KMS-11 (cell line): ENCODE measurements around the gene RALGAPA1.

Source experiments
- H2AFZ ChIP-seq: fragments of 200-600 bp; sonication (generic); 2 replicates; pipeline ENCODE4 v1.6.1; 2016; ENCODE audit warnings: antibody characterized with exemption, mixed run types, low read depth
- H3K27ac ChIP-seq: fragments of 200-600 bp; sonication (generic); 2 replicates; pipeline ENCODE4 v1.6.1; 2016; ENCODE audit warnings: mild to moderate bottlenecking, mixed run types
- H3K27me3 ChIP-seq: fragments of 200-600 bp; sonication (generic); 2 replicates; pipeline ENCODE4 v1.6.1; 2017; ENCODE audit warnings: mild to moderate bottlenecking, low read depth, mixed run types, moderate library complexity; ENCODE audit not compliant: insufficient read depth
- H3K36me3 ChIP-seq: fragments of 200-600 bp; sonication (generic); 2 replicates; pipeline ENCODE4 v1.6.1; 2017; ENCODE audit warnings: mild to moderate bottlenecking, mixed run types; ENCODE audit not compliant: insufficient read depth
- H3K4me1 ChIP-seq: fragments of 200-600 bp; sonication (generic); 2 replicates; pipeline ENCODE4 v1.6.1; 2016; ENCODE audit warnings: mild to moderate bottlenecking, low read depth, mixed run types; ENCODE audit not compliant: poor library complexity, severe bottlenecking
- H3K4me2 ChIP-seq: fragments of 200-600 bp; sonication (generic); 2 replicates; pipeline ENCODE4 v1.7.0; 2016; ENCODE audit warnings: mild to moderate bottlenecking, mixed run types
- H3K4me3 ChIP-seq: fragments of 200-600 bp; sonication (generic); IDR thresholded peaks from 2 replicates; pipeline ENCODE4 v1.6.1; 2017; ENCODE audit warnings: low read depth, low read length, mixed read lengths; ENCODE audit not compliant: insufficient read depth
- H3K79me2 ChIP-seq: fragments of 200-600 bp; sonication (generic); 2 replicates; pipeline ENCODE4 v1.6.1; 2016; ENCODE audit warnings: low read depth, mixed run types; ENCODE audit not compliant: insufficient read depth
- H3K9ac ChIP-seq: fragments of 200-600 bp; sonication (generic); 2 replicates; pipeline ENCODE4 v1.6.1; 2016; ENCODE audit warnings: mild to moderate bottlenecking, mixed run types
- H4K20me1 ChIP-seq: fragments of 200-600 bp; sonication (generic); 2 replicates; pipeline ENCODE4 v1.6.1; 2016; ENCODE audit warnings: mild to moderate bottlenecking, mixed run types; ENCODE audit not compliant: insufficient read depth
- CTCF ChIP-seq: fragments of 200-600 bp; sonication (generic); conservative IDR thresholded peaks from 2 replicates; pipeline ENCODE4 v1.6.1; 2017; ENCODE audit warnings: low read depth, mild to moderate bottlenecking, antibody characterized with exemption, low read length, moderate library complexity, mixed read lengths

RALGAPA1 gene

DNA sequence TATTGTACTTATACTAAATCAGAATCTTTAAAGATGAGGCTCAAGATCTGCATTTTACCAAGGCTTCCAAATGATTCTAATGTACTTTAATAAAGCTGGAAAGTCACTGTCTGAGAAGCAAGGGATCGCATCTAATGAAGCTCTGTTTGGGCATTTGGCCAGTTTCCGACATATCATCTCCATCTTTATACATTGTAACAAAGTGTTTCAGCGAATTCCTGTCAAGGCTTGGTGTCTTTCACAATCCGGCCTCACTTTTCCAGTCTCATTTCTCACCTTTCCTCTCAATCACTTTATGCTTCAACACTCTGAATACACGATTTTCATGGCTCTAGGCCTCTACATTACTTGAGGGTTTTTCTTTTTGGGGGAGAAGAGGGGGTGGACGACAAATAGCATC is 302.6 kb downstream of the RALGAPA1 start:
- no peak overlapping the region for H3K4me2 ChIP-seq
- no peak overlapping the region for H2AFZ ChIP-seq
- H3K79me2 ChIP-seq: no peaks in the 10 kb centered on the region

GRCh38 chr14:35504260-35504659 is 304.8 kb downstream of the RALGAPA1 start:
- Histone ChIP-seq H3K27ac (no peak overlapping the region), H2AFZ (no peak overlapping the region), H4K20me1 (no peaks in the 10 kb centered on the region), H3K27me3 (no peaks in the 10 kb centered on the region), H3K36me3 (no peaks in the 10 kb centered on the region), H3K9ac (no peak overlapping the region), H3K79me2 (no peaks in the 10 kb centered on the region), H3K4me3 (no peak overlapping the region), H3K4me1 (peaks cover 4% of the 10 kb centered on the region), H3K4me2 (no peak overlapping the region)
- no peak for TF ChIP-seq CTCF

More for the DNA sequence above, 302.6 kb downstream of the RALGAPA1 start:
- H4K20me1 ChIP-seq: no peaks in the 10 kb centered on the region
- H3K4me3 ChIP-seq: no peak overlapping the region
- no peak overlapping the region for H3K9ac ChIP-seq
- H3K27ac ChIP-seq: no peak overlapping the region
- no peaks in the 10 kb centered on the region for H3K27me3 ChIP-seq
- H3K36me3 ChIP-seq: no peaks in the 10 kb centered on the region
- peaks cover 4% of the 10 kb centered on the region for H3K4me1 ChIP-seq
- no peak for TF ChIP-seq CTCF

GRCh38 chr14:35503646-35504045 is 305.4 kb downstream of the RALGAPA1 start:
- Histone ChIP-seq H3K36me3 (no peaks in the 10 kb centered on the region), H3K4me1 (peaks cover under 1% of the 10 kb centered on the region), H3K4me2 (no peak overlapping the region), H2AFZ (no peak overlapping the region), H3K27me3 (no peaks in the 10 kb centered on the region), H3K9ac (no peak overlapping the region), H3K4me3 (no peak overlapping the region), H3K79me2 (no peaks in the 10 kb centered on the region), H4K20me1 (no peaks in the 10 kb centered on the region), H3K27ac (no peak overlapping the region)
- no peak for TF ChIP-seq CTCF

DNA sequence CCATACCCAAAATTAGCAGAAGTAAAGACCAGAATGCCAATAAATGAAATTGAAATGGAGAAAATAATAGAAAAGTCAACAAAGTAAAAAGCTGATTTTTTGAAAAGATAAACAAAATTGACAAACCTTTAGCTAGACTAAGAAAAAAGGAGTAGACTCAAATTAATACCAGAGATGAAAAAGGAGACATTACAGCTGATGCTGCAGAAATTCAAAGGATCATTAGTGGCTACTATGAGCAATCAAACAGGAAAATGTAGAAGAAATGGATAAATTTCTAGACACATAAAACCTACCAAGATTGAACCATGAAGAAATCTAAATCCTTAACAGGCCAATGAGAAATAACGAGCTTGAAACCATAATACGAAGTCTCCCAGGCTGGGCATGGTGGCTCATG is 309.9 kb downstream of the RALGAPA1 start:
- H3K4me3 ChIP-seq: no peak overlapping the region
- H3K9ac ChIP-seq: no peak overlapping the region
- no peaks in the 10 kb centered on the region for H3K36me3 ChIP-seq
- no peaks in the 10 kb centered on the region for H3K79me2 ChIP-seq
- H2AFZ ChIP-seq: no peak overlapping the region
- H3K27me3 ChIP-seq: no peaks in the 10 kb centered on the region
- no peaks in the 10 kb centered on the region for H4K20me1 ChIP-seq
- H3K27ac ChIP-seq: no peak overlapping the region
- no peak for TF ChIP-seq CTCF
- no peak overlapping the region for H3K4me2 ChIP-seq
- H3K4me1 ChIP-seq: no peaks in the 10 kb centered on the region
